NCI-H1048 (cell line): ENCODE measurements around the gene UST.
"Not testable (repeated sequence)": the region's sequence is repeated elsewhere in the genome, so short reads cannot be mapped to it uniquely, and the experiment has no call there.

Experiments
- DNase-seq: peaks from one replicate; lab custom pipeline; 2025; lab: John Stamatoyannopoulos, UW

The UST gene

GRCh38 chr6:148978298-148978697 is 231.5 kb downstream of the UST start:
- DNase-seq = not testable (repeated sequence)

- no peak for DNase-seq
Measured at GRCh38 chr6:148979014-148979901, 232.4 kb downstream of the UST start.

GRCh38 chr6:148980234-148980633 is 233.4 kb downstream of the UST start:
- no peak for DNase-seq

- DNase-seq = no peak
Measured at GRCh38 chr6:148981515-148981914, 234.7 kb downstream of the UST start.

- DNase-seq = no peak
Measured at GRCh38 chr6:148983101-148983761, 236.4 kb downstream of the UST start.

GRCh38 chr6:148983966-148984365 is 237.1 kb downstream of the UST start:
- no peak for DNase-seq

- no peak for DNase-seq
Measured at GRCh38 chr6:148984531-148985056, 237.8 kb downstream of the UST start.

- DNase-seq = no peak
Measured at GRCh38 chr6:148985499-148985898, 238.7 kb downstream of the UST start.

- no peak for DNase-seq
Measured at GRCh38 chr6:148986608-148987007, 239.8 kb downstream of the UST start.

- no peak for DNase-seq
Measured at GRCh38 chr6:148987982-148988381, 241.2 kb downstream of the UST start.

- DNase-seq = no peak
Measured at GRCh38 chr6:148989585-148989984, 242.8 kb downstream of the UST start.

- no peak for DNase-seq
Measured at GRCh38 chr6:148990403-148990802, 243.6 kb downstream of the UST start.

GRCh38 chr6:148996815-148997214 is 250.0 kb downstream of the UST start:
- no peak for DNase-seq

GRCh38 chr6:148997865-148998264 is 251.0 kb downstream of the UST start:
- DNase-seq = no peak

GRCh38 chr6:148998704-148999103 is 251.9 kb downstream of the UST start:
- DNase-seq = no peak

GRCh38 chr6:148999501-148999900 is 252.7 kb downstream of the UST start:
- no peak for DNase-seq

- no peak for DNase-seq
Measured at GRCh38 chr6:148999929-149000468, 253.2 kb downstream of the UST start.

GRCh38 chr6:149001422-149001821 is 254.6 kb downstream of the UST start:
- DNase-seq = no peak

- no peak for DNase-seq
Measured at GRCh38 chr6:149003560-149003959, 256.7 kb downstream of the UST start.

GRCh38 chr6:149004664-149005063 is 257.8 kb downstream of the UST start:
- no peak for DNase-seq

GRCh38 chr6:149006236-149006635 is 259.4 kb downstream of the UST start:
- DNase-seq = not testable (repeated sequence)

GRCh38 chr6:149006671-149007070 is 259.8 kb downstream of the UST start:
- no peak for DNase-seq

- DNase-seq = no peak
Measured at GRCh38 chr6:149007846-149008245, 261.0 kb downstream of the UST start.
